H1 (cell line): ENCODE data around the gene VIPAS39. TPM values are rescaled to one million over a fixed set of nuclear protein-coding genes. Genes with fewer than 3 reads are reported as not detected.

Experiments used
- CTCF ChIA-PET: fragments of 300-600 bp; sonication (Branson Sonifier 250); formaldehyde crosslinking; loops from one replicate; lab custom pipeline; 2021; ENCODE audit not compliant: partially characterized antibody; lab: Charles Lee
- POLR2A ChIA-PET: fragments of 300-600 bp; sonication (Branson Sonifier 250); formaldehyde crosslinking; loops from one replicate; lab custom pipeline; 2021; ENCODE audit warnings: inconsistent platforms; ENCODE audit not compliant: partially characterized antibody; lab: Charles Lee
- DNase-seq, 2 experiments: peaks; one replicate each; pipeline versions ENCODE4 v3.0.0 to v3.0.0-alpha.2; 2010 to 2022; ENCODE audit warnings: low spot score in 2 of 2, low read depth in 1 of 2, mixed read lengths in 1 of 2
- FAIRE-seq: peaks from 2 replicates; lab custom pipeline; 2011; peaks lifted over from hg19 to GRCh38; lab: Jason Lieb, UNC
- H2AFZ ChIP-seq: 2 replicates; pipeline ENCODE4 v1.8.1; 2012; ENCODE audit warnings: low read length, inconsistent platforms
- H2AK5ac ChIP-seq: 2 replicates; pipeline ENCODE4 v1.6.1; 2013; ENCODE audit warnings: low read depth, low read length
- H2BK120ac ChIP-seq: replicated peaks from 2 replicates; pipeline ENCODE3; 2013; ENCODE audit warnings: low read depth, low read length, inconsistent platforms
- H2BK12ac ChIP-seq: 2 replicates; pipeline ENCODE4 v1.6.1; 2013; ENCODE audit warnings: low read depth, low read length
- H2BK15ac ChIP-seq: 2 replicates; pipeline ENCODE4 v1.6.1; 2013; ENCODE audit warnings: low read length
- H2BK20ac ChIP-seq: 2 replicates; pipeline ENCODE4 v1.6.1; 2013; ENCODE audit warnings: low read length
- H2BK5ac ChIP-seq: 2 replicates; pipeline ENCODE4 v1.6.1; 2013; ENCODE audit warnings: low read depth, low read length
- H3K14ac ChIP-seq: 2 replicates; pipeline ENCODE4 v1.6.1; 2013; ENCODE audit warnings: inconsistent platforms; ENCODE audit not compliant: insufficient read length
- H3K18ac ChIP-seq: 2 replicates; pipeline ENCODE4 v1.6.1; 2013; ENCODE audit warnings: low read length; ENCODE audit errors: extremely low read depth
- H3K23ac ChIP-seq: 2 replicates; pipeline ENCODE4 v1.6.1; 2013; ENCODE audit warnings: inconsistent platforms; ENCODE audit not compliant: insufficient read length
- H3K23me2 ChIP-seq: 2 replicates; pipeline ENCODE4 v1.6.1; 2013; ENCODE audit warnings: low read depth, low read length
- H3K27ac ChIP-seq: 2 replicates; pipeline ENCODE4 v1.6.1; 2011; ENCODE audit warnings: low read depth, low read length, inconsistent platforms
- H3K27me3 ChIP-seq, 4 experiments: replicated peaks in 1 of 4; 1 replicate in 1 of 4; 2 replicates in 3 of 4; pipeline versions ENCODE4 v1.6.1 to v1.8.1; 2011 to 2013; ENCODE audit warnings: low read length in 3 of 4, mild to moderate bottlenecking in 3 of 4, inconsistent platforms in 2 of 4, mixed read lengths in 2 of 4, moderate library complexity in 1 of 4; ENCODE audit not compliant: control insufficient read depth in 3 of 4, insufficient read depth in 3 of 4; ENCODE audit errors: extremely low read depth in 1 of 4
- H3K36me3 ChIP-seq, 4 experiments: 2 replicates each; pipeline versions ENCODE4 v1.6.1 to v1.8.1; 2011 to 2013; ENCODE audit warnings: mild to moderate bottlenecking in 4 of 4, low read length in 3 of 4, moderate library complexity in 2 of 4, control low read depth in 1 of 4, inconsistent platforms in 1 of 4; ENCODE audit not compliant: insufficient read depth in 4 of 4, control insufficient read depth in 2 of 4
- H3K4ac ChIP-seq: replicated peaks from 2 replicates; pipeline ENCODE3; 2013; ENCODE audit warnings: low read length, low read depth, mixed read lengths, inconsistent platforms; ENCODE audit not compliant: insufficient read length
- H3K4me1 ChIP-seq, 4 experiments: replicated peaks in 1 of 4; 1 replicate in 1 of 4; 2 replicates in 3 of 4; pipeline versions ENCODE4 v1.6.1 to v1.8.1; 2011 to 2013; ENCODE audit warnings: low read length in 3 of 4, inconsistent platforms in 2 of 4, mixed read lengths in 1 of 4; ENCODE audit not compliant: insufficient read depth in 4 of 4, control insufficient read depth in 3 of 4
- H3K4me2 ChIP-seq, 2 experiments: 2 replicates each; pipeline versions ENCODE4 v1.6.1 to v1.8.1; 2011 to 2013; ENCODE audit warnings: low read depth in 2 of 2, low read length in 2 of 2, control low read depth in 1 of 2, inconsistent platforms in 1 of 2, mild to moderate bottlenecking in 1 of 2; ENCODE audit not compliant: insufficient read depth in 1 of 2
- H3K4me3 ChIP-seq, 4 experiments: fragments of 200-600, 300-600 bp in 1 of 4; sonication (generic), shearing (Covaris generic), sonication (Bioruptor Twin) in 1 of 4; 2 replicates each; pipeline versions ENCODE4 v1.5.1 to v1.8.1; 2011 to 2016; ENCODE audit warnings: low read length in 4 of 4, low read depth in 3 of 4, control low read depth in 2 of 4, inconsistent platforms in 2 of 4, mild to moderate bottlenecking in 2 of 4, mixed read lengths in 1 of 4, moderate library complexity in 1 of 4; ENCODE audit not compliant: insufficient read depth in 2 of 4; ENCODE audit errors: extremely low read depth in 1 of 4
- H3K56ac ChIP-seq: replicated peaks from 2 replicates; pipeline ENCODE3; 2013; ENCODE audit warnings: low read depth, mild to moderate bottlenecking, mixed read lengths, low read length, inconsistent platforms; ENCODE audit not compliant: insufficient read length
- H3K79me1 ChIP-seq: 2 replicates; pipeline ENCODE4 v1.6.1; 2013; ENCODE audit warnings: low read depth, low read length, control low read depth
- H3K79me2 ChIP-seq, 2 experiments: 2 replicates each; pipeline versions ENCODE4 v1.6.1 to v1.8.1; 2012 to 2013; ENCODE audit warnings: low read length in 2 of 2, mild to moderate bottlenecking in 2 of 2, inconsistent platforms in 1 of 2; ENCODE audit not compliant: insufficient read depth in 2 of 2, control insufficient read depth in 1 of 2
- H3K9ac ChIP-seq, 4 experiments: replicated peaks in 1 of 4; 1 replicate in 1 of 4; 2 replicates in 3 of 4; pipeline versions ENCODE4 v1.6.1 to v1.8.1; 2011 to 2013; ENCODE audit warnings: low read depth in 3 of 4, low read length in 3 of 4, control low read depth in 2 of 4, mild to moderate bottlenecking in 2 of 4, moderate library complexity in 2 of 4, inconsistent platforms in 1 of 4; ENCODE audit errors: extremely low read depth in 1 of 4
- H3K9me3 ChIP-seq, 2 experiments: 2 replicates each; pipeline versions ENCODE4 v1.6.1 to v1.8.1; 2012 to 2013; ENCODE audit warnings: mild to moderate bottlenecking in 2 of 2, moderate library complexity in 2 of 2, control low read depth in 1 of 2, inconsistent platforms in 1 of 2, low read depth in 1 of 2, low read length in 1 of 2, mixed read lengths in 1 of 2; ENCODE audit not compliant: insufficient read depth in 2 of 2
- H4K20me1 ChIP-seq, 2 experiments: replicated peaks in 1 of 2; 2 replicates each; pipeline versions ENCODE3 to v1.8.1; 2011 to 2013; ENCODE audit warnings: inconsistent platforms in 2 of 2, low read length in 2 of 2, mild to moderate bottlenecking in 1 of 2; ENCODE audit not compliant: insufficient read depth in 2 of 2, control insufficient read depth in 1 of 2
- H4K5ac ChIP-seq: 2 replicates; pipeline ENCODE4 v1.6.1; 2013; ENCODE audit warnings: low read length, low read depth, mixed read lengths, inconsistent platforms; ENCODE audit not compliant: insufficient read length
- H4K8ac ChIP-seq: 2 replicates; pipeline ENCODE4 v1.8.0; 2013; ENCODE audit warnings: mild to moderate bottlenecking, moderate library complexity, low read length, inconsistent platforms; ENCODE audit not compliant: insufficient read depth; ENCODE audit errors: extremely low read depth
- H4K91ac ChIP-seq: replicated peaks from 2 replicates; pipeline ENCODE3; 2013; ENCODE audit warnings: low read length, mixed read lengths, inconsistent platforms; ENCODE audit not compliant: insufficient read length
- EP300 ChIP-seq, 2 experiments: IDR thresholded peaks; 1 replicate in 1 of 2; 2 replicates in 1 of 2; pipeline ENCODE4 v1.6.1; 2011 to 2012; ENCODE audit warnings: low read depth in 2 of 2, low read length in 2 of 2, mild to moderate bottlenecking in 2 of 2, borderline replicate concordance in 1 of 2, inconsistent platforms in 1 of 2, moderate library complexity in 1 of 2
- RNF2 ChIP-seq: fragments of 200-900, 300-1000 bp; sonication (generic); IDR thresholded peaks from 2 replicates; pipeline ENCODE4 v1.7.1; 2016; ENCODE audit warnings: borderline replicate concordance, low read depth, mild to moderate bottlenecking, antibody characterized with exemption, low read length; ENCODE audit not compliant: poor library complexity, severe bottlenecking; ENCODE audit errors: missing control alignments
- SAP30 ChIP-seq: fragments of 300-600 bp; sonication (generic); IDR thresholded peaks from 2 replicates; pipeline ENCODE4 v1.7.1; 2012; ENCODE audit warnings: low read length, moderate library complexity, mild to moderate bottlenecking, inconsistent platforms; ENCODE audit not compliant: insufficient read depth, insufficient replicate concordance
- SP2 ChIP-seq: IDR thresholded peaks from 2 replicates; pipeline ENCODE4 v1.6.1; 2012; ENCODE audit warnings: mild to moderate bottlenecking, low read length, inconsistent platforms
- TAF7 ChIP-seq: optimal IDR thresholded peaks from 2 replicates; pipeline ENCODE3; 2011; ENCODE audit warnings: low read depth, mild to moderate bottlenecking, inconsistent platforms, low read length, moderate library complexity, borderline replicate concordance
- WGBS, 2 experiments: shearing (Covaris generic) in 1 of 2; methylation state at CpG; one replicate each; pipeline versions ENCODE4 v1.1.6 to v1.1.7; 2013 to 2015; ENCODE audit warnings: low lambda C conversion rate in 2 of 2, mixed read lengths in 2 of 2, inconsistent platforms in 1 of 2, low coverage in 1 of 2, missing lambda C conversion rate in 1 of 2; ENCODE audit not compliant: insufficient replicate concordance in 2 of 2, insufficient coverage in 1 of 2, insufficient read length in 1 of 2; ENCODE audit errors: extremely low coverage in 1 of 2, missing lambda C conversion rate in 1 of 2; 5-methylcytosine and 5-hydroxymethylcytosine counted together
- polyA plus RNA-seq, 7 experiments: library from polyadenylated mRNA; depleted of rRNA in 3 of 7; stranded (reverse) in 5 of 7; unstranded in 2 of 7; fragments of >200 nt in 5 of 7; fragments of 200-250 nt in 2 of 7; gene quantifications; 1 replicate in 5 of 7; 2 replicates in 1 of 7; 4 replicates in 1 of 7; pipeline versions ENCODE4 v1.2.1 to v1.2.3, GENCODE V29; 2011 to 2013; ENCODE audit warnings: missing spikeins in 2 of 7, mixed read lengths in 2 of 7
- total RNA-seq: library from RNA; stranded (reverse); fragmentation: NEBNext Ultra II Directional; extraction: Animal tissue kit (Norgen Biotek cat#: 25700); gene quantifications from 2 replicates; pipeline ENCODE4 v1.2.1, GENCODE V29; 2021

Gene VIPAS39
- total and polyA plus RNA-seq, 2 of the 8 experiments (the other 6 are each of a cell fraction or from before 2014, with no cell fraction given), result 19.6 to 20.6 TPM

GRCh38 chr14:77473921-77474320 is 16.5 kb upstream of the VIPAS39 start:
- WGBS, 2 experiments, result 76% methylated on average over 5 of the region's 5 CpGs; no CpG with 5 or more reads in 1 of the 2 experiments
- POLR2A ChIA-PET, result no interaction called here
- TF ChIP-seq TAF7 (no peak), SP2 (no peak), RNF2 (no peak), EP300 (IDR thresholded peaks at IDR 0.05; ENCODE audit: borderline replicate concordance in 1 of 2, low read depth in 2 of 2, low read length in 2 of 2) (no peak), SAP30 (no peak)
- TF ChIP-seq, all 59 proteins: peak for 0

More at GRCh38 chr14:77473921-77474320, 16.5 kb upstream of the VIPAS39 start:
- H4K20me1 ChIP-seq, result no peaks in the 10 kb centered on the region
- no peaks in the 10 kb centered on the region for H3K23me2 ChIP-seq
- no peak overlapping the region for H3K9ac ChIP-seq
- no peak overlapping the region for H3K4me3 ChIP-seq
- H2AK5ac ChIP-seq, result no peak overlapping the region
- H2BK12ac ChIP-seq, result no peak overlapping the region
- H3K27me3 ChIP-seq, result no peaks in the 10 kb centered on the region
- H3K23ac ChIP-seq, result no peak overlapping the region
- no peak overlapping the region for H3K27ac ChIP-seq
- no peak overlapping the region for H4K8ac ChIP-seq
- peaks cover 0 to 8% (median 2%) of the 10 kb centered on the region in 4 experiments; a peak in 5 of 8 replicates for H3K36me3 ChIP-seq
- H3K9me3 ChIP-seq, result no peaks in the 10 kb centered on the region
- no peak overlapping the region for H2BK5ac ChIP-seq
- H2BK15ac ChIP-seq, result no peak overlapping the region
- no peak overlapping the region for H2BK20ac ChIP-seq
- no peak overlapping the region for H3K14ac ChIP-seq
- no peak overlapping the region for H2BK120ac ChIP-seq
- FAIRE-seq, result no peak
- CTCF ChIA-PET, result interaction anchor here (0.6 to 7.9 kb wide), 2 partner anchors 13 to 77 kb away, joined by 3 to 54 read pairs; no protein-coding TSS in a partner anchor
- no peak overlapping the region for H3K4me2 ChIP-seq
- no peak for DNase-seq
- H3K79me2 ChIP-seq, result no peaks in the 10 kb centered on the region
- H3K18ac ChIP-seq, result no peak overlapping the region
- H3K4me1 ChIP-seq, result peaks cover 0 to 6% (median 3%) of the 10 kb centered on the region in 4 experiments; a peak in 3 of 7 replicates
- H3K4ac ChIP-seq, result no peak overlapping the region
- no peak overlapping the region for H4K5ac ChIP-seq
- H2AFZ ChIP-seq, result no peak overlapping the region
- H3K56ac ChIP-seq, result no peak overlapping the region
- no peaks in the 10 kb centered on the region for H3K79me1 ChIP-seq
- H4K91ac ChIP-seq, result no peak overlapping the region
